B cell (primary cell): ENCODE data around the gene UNC13C.

Source experiments
- CTCF ChIP-seq: fragments of 200-600 bp; IDR thresholded peaks from one replicate; pipeline ENCODE4 v1.8.0; 2022; ENCODE audit warnings: antibody characterized with exemption, mild to moderate bottlenecking
- EZH2 ChIP-seq: IDR thresholded peaks from 2 replicates; pipeline ENCODE4 v1.6.1; 2012; ENCODE audit warnings: borderline replicate concordance, low read depth, mild to moderate bottlenecking, moderate library complexity, low read length; ENCODE audit not compliant: insufficient read depth, poor library complexity, severe bottlenecking

GRCh38 chr15:53950572-53950971 lies 27.7 kb upstream of the UNC13C start:
- TF ChIP-seq CTCF (no peak), EZH2 (no peak)
